ENCODE data around the gene PTTG1.

DNA sequence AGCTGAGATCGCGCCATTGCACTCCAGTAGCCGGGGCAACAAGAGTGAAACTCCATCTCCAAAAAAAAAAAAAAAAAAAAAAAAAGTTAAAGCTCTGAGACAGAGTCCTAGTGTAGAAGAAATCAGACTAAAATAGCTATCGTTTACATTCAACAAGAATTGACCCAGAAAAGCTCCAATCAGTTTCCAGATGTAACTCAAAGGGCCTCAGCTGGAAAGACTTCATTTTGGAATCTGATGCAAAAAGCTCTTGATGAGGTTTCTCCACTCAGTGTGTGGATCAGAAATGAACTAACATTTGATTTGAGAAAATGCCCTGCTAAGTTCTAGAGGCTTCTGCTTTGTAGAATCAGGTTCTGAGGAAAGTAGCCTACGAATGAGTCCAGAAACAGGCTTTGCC lies 44.0 kb upstream of the PTTG1 start:
- TF ChIP-seq, protein P1, sequence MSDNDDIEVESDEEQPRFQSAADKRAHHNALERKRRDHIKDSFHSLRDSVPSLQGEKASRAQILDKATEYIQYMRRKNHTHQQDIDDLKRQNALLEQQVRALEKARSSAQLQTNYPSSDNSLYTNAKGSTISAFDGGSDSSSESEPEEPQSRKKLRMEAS (IDR thresholded peaks at IDR 0.05): no peak
- TF ChIP-seq, protein P2, sequence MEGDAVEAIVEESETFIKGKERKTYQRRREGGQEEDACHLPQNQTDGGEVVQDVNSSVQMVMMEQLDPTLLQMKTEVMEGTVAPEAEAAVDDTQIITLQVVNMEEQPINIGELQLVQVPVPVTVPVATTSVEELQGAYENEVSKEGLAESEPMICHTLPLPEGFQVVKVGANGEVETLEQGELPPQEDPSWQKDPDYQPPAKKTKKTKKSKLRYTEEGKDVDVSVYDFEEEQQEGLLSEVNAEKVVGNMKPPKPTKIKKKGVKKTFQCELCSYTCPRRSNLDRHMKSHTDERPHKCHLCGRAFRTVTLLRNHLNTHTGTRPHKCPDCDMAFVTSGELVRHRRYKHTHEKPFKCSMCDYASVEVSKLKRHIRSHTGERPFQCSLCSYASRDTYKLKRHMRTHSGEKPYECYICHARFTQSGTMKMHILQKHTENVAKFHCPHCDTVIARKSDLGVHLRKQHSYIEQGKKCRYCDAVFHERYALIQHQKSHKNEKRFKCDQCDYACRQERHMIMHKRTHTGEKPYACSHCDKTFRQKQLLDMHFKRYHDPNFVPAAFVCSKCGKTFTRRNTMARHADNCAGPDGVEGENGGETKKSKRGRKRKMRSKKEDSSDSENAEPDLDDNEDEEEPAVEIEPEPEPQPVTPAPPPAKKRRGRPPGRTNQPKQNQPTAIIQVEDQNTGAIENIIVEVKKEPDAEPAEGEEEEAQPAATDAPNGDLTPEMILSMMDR (IDR thresholded peaks at IDR 0.05; ENCODE audit: control extremely low read depth in 1 of 3, insufficient read depth in 1 of 3, low read depth in 1 of 3, low read length in 3 of 3): no peak
- TF ChIP-seq TBP (IDR thresholded peaks at IDR 0.05; ENCODE audit: low read depth, low read length) (no peak), TEAD4 (IDR thresholded peaks at IDR 0.05; ENCODE audit: low read depth, low read length) (no peak), EP300 (IDR thresholded peaks at IDR 0.05; ENCODE audit: borderline replicate concordance in 1 of 2, low read depth in 2 of 2, low read length in 2 of 2) (no peak), JUN (IDR thresholded peaks at IDR 0.05; ENCODE audit: low read depth, low read length) (no peak), CHD1 (IDR thresholded peaks at IDR 0.05; ENCODE audit: low read depth, low read length) (no peak), EZH2 (IDR thresholded peaks at IDR 0.05; ENCODE audit: low read depth, low read length, severe bottlenecking) (no peak), CREB1 (IDR thresholded peaks at IDR 0.05) (no peak), CEBPB (IDR thresholded peaks at IDR 0.05; ENCODE audit: low read depth, low read length) (no peak), EGR1 (IDR thresholded peaks at IDR 0.05; ENCODE audit: borderline replicate concordance, low read depth, low read length) (no peak), SP2 (IDR thresholded peaks at IDR 0.05; ENCODE audit: low read length) (no peak)
